GM23248 (cell line): Measurements from ENCODE around the gene CCDC92. TPM values are rescaled to one million over a fixed set of nuclear protein-coding genes. Genes with fewer than 3 reads are reported as not detected.
A peak's percentile ranks its signal among the peaks of the same experiment; 100 is the strongest.

Experiments used
- DNase-seq: peaks from one replicate; pipeline ENCODE4 v3.0.0-alpha.2; 2015
- H2AFZ ChIP-seq: fragments of 200-600 bp; sonication (generic); 2 replicates; pipeline ENCODE4 v1.6.1; 2016; ENCODE audit warnings: antibody characterized with exemption
- H3F3A ChIP-seq: fragments of 200-600 bp; sonication (generic); 2 replicates; pipeline ENCODE4 v1.6.1; 2016; ENCODE audit warnings: mild to moderate bottlenecking, antibody characterized with exemption, mixed run types; ENCODE audit not compliant: insufficient read depth
- H3K27ac ChIP-seq: fragments of 200-600 bp; sonication (generic); 2 replicates; pipeline ENCODE4 v1.5.1; 2016; ENCODE audit warnings: mild to moderate bottlenecking
- H3K27me3 ChIP-seq: fragments of 200-600 bp; sonication (generic); replicated peaks from 2 replicates; pipeline ENCODE4 v1.6.1; 2016; ENCODE audit warnings: mild to moderate bottlenecking; ENCODE audit not compliant: insufficient read depth
- H3K36me3 ChIP-seq: fragments of 200-600 bp; sonication (generic); 2 replicates; pipeline ENCODE4 v1.6.1; 2016; ENCODE audit warnings: low read depth, mild to moderate bottlenecking
- H3K4me1 ChIP-seq: fragments of 200-600 bp; sonication (generic); 2 replicates; pipeline ENCODE4 v1.6.1; 2016; ENCODE audit warnings: mild to moderate bottlenecking; ENCODE audit not compliant: insufficient read depth
- H3K4me2 ChIP-seq: fragments of 200-600 bp; sonication (generic); one replicate; pipeline ENCODE4 v1.6.1; 2016; ENCODE audit warnings: mild to moderate bottlenecking; ENCODE audit not compliant: unreplicated experiment
- H3K4me3 ChIP-seq: fragments of 200-600 bp; sonication (generic); 2 replicates; pipeline ENCODE4 v1.5.1; 2016; ENCODE audit warnings: mild to moderate bottlenecking
- H3K79me2 ChIP-seq: fragments of 200-600 bp; sonication (generic); 2 replicates; pipeline ENCODE4 v1.6.1; 2016; ENCODE audit warnings: mild to moderate bottlenecking; ENCODE audit not compliant: insufficient read depth
- H3K9ac ChIP-seq: fragments of 200-600 bp; sonication (generic); 2 replicates; pipeline ENCODE4 v1.6.1; 2016; ENCODE audit warnings: mild to moderate bottlenecking
- H3K9me2 ChIP-seq: fragments of 200-600 bp; sonication (generic); 2 replicates; pipeline ENCODE4 v1.6.1; 2016; ENCODE audit warnings: mixed run types, mild to moderate bottlenecking, moderate library complexity; ENCODE audit not compliant: insufficient read depth
- H3K9me3 ChIP-seq: fragments of 200-600 bp; sonication (generic); one replicate; pipeline ENCODE4 v1.6.1; 2017; ENCODE audit warnings: low read depth
- H4K20me1 ChIP-seq: fragments of 200-600 bp; sonication (generic); 2 replicates; pipeline ENCODE4 v1.6.0; 2016; ENCODE audit not compliant: insufficient read depth
- EZH2 ChIP-seq: fragments of 200-600 bp; sonication (generic); IDR thresholded peaks from 2 replicates; pipeline ENCODE4 v1.6.1; 2018; ENCODE audit warnings: antibody characterized with exemption, mild to moderate bottlenecking; ENCODE audit not compliant: insufficient read depth, poor library complexity, severe bottlenecking
- EZH2phosphoT487 ChIP-seq: fragments of 200-600 bp; sonication (generic); IDR thresholded peaks from 2 replicates; pipeline ENCODE4 v1.6.1; 2018; ENCODE audit warnings: antibody characterized with exemption, moderate library complexity, mild to moderate bottlenecking, low read depth; ENCODE audit not compliant: insufficient read depth
- WGBS, 2 experiments: methylation state at CpG; one replicate each; pipeline ENCODE4 v1.1.6; 2015 to 2017; ENCODE audit warnings: low lambda C conversion rate in 2 of 2, low coverage in 1 of 2; ENCODE audit errors: missing lambda C conversion rate in 2 of 2; 5-methylcytosine and 5-hydroxymethylcytosine counted together
- in situ Hi-C: fragments of 300-500 bp; cut with MboI; formaldehyde crosslinking; loops from 2 replicates; pipeline ENCODE4 v1.15.0; 2020
- polyA plus RNA-seq: library from polyadenylated mRNA; unstranded; fragments of >200 nt; fragmentation: Nextera tagmentation; extraction: Ambion mirVana; gene quantifications from 2 replicates; pipeline ENCODE4 v1.2.1, GENCODE V29; 2016
- total RNA-seq: library from RNA; depleted of rRNA; stranded (reverse); fragments of >200 nt; shearing (Covaris generic); gene quantifications from 2 replicates; pipeline ENCODE4 v1.2.3, GENCODE V29; 2014; rRNA removed

CCDC92 gene
- total RNA-seq: 13.2 and 20.3 TPM in 2 replicates
- 49.5 and 54.7 TPM in 2 replicates for polyA plus RNA-seq

GRCh38 chr12:123972457-123973401, at the start of gene CCDC92, which contains the start of gene ZNF664:
Gene CCDC92, minus strand, starts transcription at chr12:123972831. Its CDS starts 28,526 bp downstream, at chr12:123944305.
Gene ZNF664, plus strand, starts transcription at chr12:123973215. Its CDS starts 38,930 bp downstream, at chr12:124012145.
- peak; percentile 93 for DNase-seq
- peak within 1 kb of the TSS; percentile 97 for H3K4me2 ChIP-seq
- peak within 1 kb of the TSS; percentile 84 for H2AFZ ChIP-seq
- in situ Hi-C loops: no loop called here
- H3K9ac ChIP-seq: peak within 1 kb of the TSS; percentile 82
- no peaks in the 10 kb centered on the region for H4K20me1 ChIP-seq
- H3K9me3 ChIP-seq: no peaks in the 10 kb centered on the region
- H3K27ac ChIP-seq: peak within 1 kb of the TSS; percentile 59
- no peak for TF ChIP-seq EZH2
- no peak for TF ChIP-seq EZH2phosphoT487
- H3K79me2 ChIP-seq: peaks cover 57% of the 10 kb centered on the region
- WGBS, 2 experiments: 0 to 1% methylated on average over 1 to 85 of the region's 138 CpGs
- H3K27me3 ChIP-seq: no peaks in the 10 kb centered on the region
- peaks cover 29% of the 10 kb centered on the region for H3K4me1 ChIP-seq
- H3K36me3 ChIP-seq: no peaks in the 10 kb centered on the region
- H3K4me3 ChIP-seq: peak within 1 kb of the TSS; percentile 86
- H3K9me2 ChIP-seq: no peaks in the 10 kb centered on the region
- H3F3A ChIP-seq: peaks cover 36% of the 10 kb centered on the region

GRCh38 chr12:124022161-124022560, 49.5 kb upstream of the CCDC92 start:
- Histone ChIP-seq H3K27ac (no peak overlapping the region), H3F3A (peaks cover 36% of the 10 kb centered on the region), H3K9me2 (no peaks in the 10 kb centered on the region), H3K9me3 (no peaks in the 10 kb centered on the region), H2AFZ (no peak overlapping the region), H3K4me2 (no peak overlapping the region), H4K20me1 (no peaks in the 10 kb centered on the region), H3K36me3 (no peaks in the 10 kb centered on the region), H3K27me3 (no peaks in the 10 kb centered on the region), H3K4me1 (peaks cover 29% of the 10 kb centered on the region), H3K4me3 (no peak overlapping the region), H3K79me2 (no peaks in the 10 kb centered on the region), H3K9ac (no peak overlapping the region)
- in situ Hi-C loops: no loop called here
- DNase-seq: no peak
- TF ChIP-seq EZH2phosphoT487 (no peak), EZH2 (no peak)
- WGBS, 2 experiments: 48 to 58% methylated on average over 3 of the region's 3 CpGs

- in situ Hi-C loops: no loop called here
These were observed 48.4 kb upstream of the CCDC92 start for GRCh38 chr12:124021007-124021406.

GRCh38 chr12:124020514-124020949, 47.9 kb upstream of the CCDC92 start:
- no peak overlapping the region for H3K4me2 ChIP-seq
- no peaks in the 10 kb centered on the region for H3K36me3 ChIP-seq
- no peaks in the 10 kb centered on the region for H3K9me2 ChIP-seq
- in situ Hi-C loops: no loop called here
- TF ChIP-seq EZH2phosphoT487 (no peak), EZH2 (no peak)
- H3K79me2 ChIP-seq: no peaks in the 10 kb centered on the region
- H3F3A ChIP-seq: peaks cover 25% of the 10 kb centered on the region
- peaks cover 20% of the 10 kb centered on the region for H3K4me1 ChIP-seq
- peak overlapping the region; percentile 11 for H2AFZ ChIP-seq
- no peaks in the 10 kb centered on the region for H4K20me1 ChIP-seq
- no peaks in the 10 kb centered on the region for H3K9me3 ChIP-seq
- H3K9ac ChIP-seq: no peak overlapping the region
- peak; percentile 62 for DNase-seq
- H3K27me3 ChIP-seq: no peaks in the 10 kb centered on the region
- H3K27ac ChIP-seq: peak overlapping the region; percentile 26
- WGBS, 2 experiments: 21 to 34% methylated on average over 2 of the region's 2 CpGs
- no peak overlapping the region for H3K4me3 ChIP-seq

More at GRCh38 chr12:124021007-124021406, 48.4 kb upstream of the CCDC92 start:
- Histone ChIP-seq H3K9me3 (no peaks in the 10 kb centered on the region), H3K4me2 (no peak overlapping the region), H2AFZ (peak overlapping the region; percentile 11), H3K9me2 (no peaks in the 10 kb centered on the region), H3K36me3 (no peaks in the 10 kb centered on the region), H3K27me3 (no peaks in the 10 kb centered on the region), H3K4me1 (peaks cover 20% of the 10 kb centered on the region), H3K4me3 (no peak overlapping the region), H3K9ac (no peak overlapping the region), H3F3A (peaks cover 25% of the 10 kb centered on the region), H3K27ac (peak overlapping the region; percentile 26; the same call in 1 of the 2 replicates), H4K20me1 (no peaks in the 10 kb centered on the region), H3K79me2 (no peaks in the 10 kb centered on the region)
- DNase-seq: peak; percentile 12
- TF ChIP-seq EZH2phosphoT487 (no peak), EZH2 (no peak)
- 48 to 51% methylated on average over 3 of the region's 3 CpGs for WGBS, 2 experiments
